H1 (cell line): ENCODE data around the gene SEZ6. TPM values are rescaled to one million over a fixed set of nuclear protein-coding genes. Genes with fewer than 3 reads are reported as not detected.

Experiments used
- CTCF ChIA-PET: fragments of 300-600 bp; sonication (Branson Sonifier 250); formaldehyde crosslinking; loops from one replicate; lab custom pipeline; 2021; ENCODE audit not compliant: partially characterized antibody; lab: Charles Lee
- POLR2A ChIA-PET: fragments of 300-600 bp; sonication (Branson Sonifier 250); formaldehyde crosslinking; loops from one replicate; lab custom pipeline; 2021; ENCODE audit warnings: inconsistent platforms; ENCODE audit not compliant: partially characterized antibody; lab: Charles Lee
- DNase-seq, 2 experiments: peaks; one replicate each; pipeline versions ENCODE4 v3.0.0 to v3.0.0-alpha.2; 2010 to 2022; ENCODE audit warnings: low spot score in 2 of 2, low read depth in 1 of 2, mixed read lengths in 1 of 2
- FAIRE-seq: peaks from 2 replicates; lab custom pipeline; 2011; peaks lifted over from hg19 to GRCh38; lab: Jason Lieb, UNC
- H2AFZ ChIP-seq: 2 replicates; pipeline ENCODE4 v1.8.1; 2012; ENCODE audit warnings: low read length, inconsistent platforms
- H2AK5ac ChIP-seq: 2 replicates; pipeline ENCODE4 v1.6.1; 2013; ENCODE audit warnings: low read depth, low read length
- H2BK120ac ChIP-seq: replicated peaks from 2 replicates; pipeline ENCODE3; 2013; ENCODE audit warnings: low read depth, low read length, inconsistent platforms
- H2BK12ac ChIP-seq: 2 replicates; pipeline ENCODE4 v1.6.1; 2013; ENCODE audit warnings: low read depth, low read length
- H2BK15ac ChIP-seq: 2 replicates; pipeline ENCODE4 v1.6.1; 2013; ENCODE audit warnings: low read length
- H2BK20ac ChIP-seq: 2 replicates; pipeline ENCODE4 v1.6.1; 2013; ENCODE audit warnings: low read length
- H2BK5ac ChIP-seq: 2 replicates; pipeline ENCODE4 v1.6.1; 2013; ENCODE audit warnings: low read depth, low read length
- H3K14ac ChIP-seq: 2 replicates; pipeline ENCODE4 v1.6.1; 2013; ENCODE audit warnings: inconsistent platforms; ENCODE audit not compliant: insufficient read length
- H3K18ac ChIP-seq: 2 replicates; pipeline ENCODE4 v1.6.1; 2013; ENCODE audit warnings: low read length; ENCODE audit errors: extremely low read depth
- H3K23ac ChIP-seq: 2 replicates; pipeline ENCODE4 v1.6.1; 2013; ENCODE audit warnings: inconsistent platforms; ENCODE audit not compliant: insufficient read length
- H3K23me2 ChIP-seq: 2 replicates; pipeline ENCODE4 v1.6.1; 2013; ENCODE audit warnings: low read depth, low read length
- H3K27ac ChIP-seq: 2 replicates; pipeline ENCODE4 v1.6.1; 2011; ENCODE audit warnings: low read depth, low read length, inconsistent platforms
- H3K27me3 ChIP-seq, 4 experiments: replicated peaks in 1 of 4; 1 replicate in 1 of 4; 2 replicates in 3 of 4; pipeline versions ENCODE4 v1.6.1 to v1.8.1; 2011 to 2013; ENCODE audit warnings: low read length in 3 of 4, mild to moderate bottlenecking in 3 of 4, inconsistent platforms in 2 of 4, mixed read lengths in 2 of 4, moderate library complexity in 1 of 4; ENCODE audit not compliant: control insufficient read depth in 3 of 4, insufficient read depth in 3 of 4; ENCODE audit errors: extremely low read depth in 1 of 4
- H3K36me3 ChIP-seq, 4 experiments: 2 replicates each; pipeline versions ENCODE4 v1.6.1 to v1.8.1; 2011 to 2013; ENCODE audit warnings: mild to moderate bottlenecking in 4 of 4, low read length in 3 of 4, moderate library complexity in 2 of 4, control low read depth in 1 of 4, inconsistent platforms in 1 of 4; ENCODE audit not compliant: insufficient read depth in 4 of 4, control insufficient read depth in 2 of 4
- H3K4ac ChIP-seq: replicated peaks from 2 replicates; pipeline ENCODE3; 2013; ENCODE audit warnings: low read length, low read depth, mixed read lengths, inconsistent platforms; ENCODE audit not compliant: insufficient read length
- H3K4me1 ChIP-seq, 4 experiments: replicated peaks in 1 of 4; 1 replicate in 1 of 4; 2 replicates in 3 of 4; pipeline versions ENCODE4 v1.6.1 to v1.8.1; 2011 to 2013; ENCODE audit warnings: low read length in 3 of 4, inconsistent platforms in 2 of 4, mixed read lengths in 1 of 4; ENCODE audit not compliant: insufficient read depth in 4 of 4, control insufficient read depth in 3 of 4
- H3K4me2 ChIP-seq, 2 experiments: 2 replicates each; pipeline versions ENCODE4 v1.6.1 to v1.8.1; 2011 to 2013; ENCODE audit warnings: low read depth in 2 of 2, low read length in 2 of 2, control low read depth in 1 of 2, inconsistent platforms in 1 of 2, mild to moderate bottlenecking in 1 of 2; ENCODE audit not compliant: insufficient read depth in 1 of 2
- H3K4me3 ChIP-seq, 4 experiments: fragments of 200-600, 300-600 bp in 1 of 4; sonication (generic), shearing (Covaris generic), sonication (Bioruptor Twin) in 1 of 4; 2 replicates each; pipeline versions ENCODE4 v1.5.1 to v1.8.1; 2011 to 2016; ENCODE audit warnings: low read length in 4 of 4, low read depth in 3 of 4, control low read depth in 2 of 4, inconsistent platforms in 2 of 4, mild to moderate bottlenecking in 2 of 4, mixed read lengths in 1 of 4, moderate library complexity in 1 of 4; ENCODE audit not compliant: insufficient read depth in 2 of 4; ENCODE audit errors: extremely low read depth in 1 of 4
- H3K56ac ChIP-seq: replicated peaks from 2 replicates; pipeline ENCODE3; 2013; ENCODE audit warnings: low read depth, mild to moderate bottlenecking, mixed read lengths, low read length, inconsistent platforms; ENCODE audit not compliant: insufficient read length
- H3K79me1 ChIP-seq: 2 replicates; pipeline ENCODE4 v1.6.1; 2013; ENCODE audit warnings: low read depth, low read length, control low read depth
- H3K79me2 ChIP-seq, 2 experiments: 2 replicates each; pipeline versions ENCODE4 v1.6.1 to v1.8.1; 2012 to 2013; ENCODE audit warnings: low read length in 2 of 2, mild to moderate bottlenecking in 2 of 2, inconsistent platforms in 1 of 2; ENCODE audit not compliant: insufficient read depth in 2 of 2, control insufficient read depth in 1 of 2
- H3K9ac ChIP-seq, 4 experiments: replicated peaks in 1 of 4; 1 replicate in 1 of 4; 2 replicates in 3 of 4; pipeline versions ENCODE4 v1.6.1 to v1.8.1; 2011 to 2013; ENCODE audit warnings: low read depth in 3 of 4, low read length in 3 of 4, control low read depth in 2 of 4, mild to moderate bottlenecking in 2 of 4, moderate library complexity in 2 of 4, inconsistent platforms in 1 of 4; ENCODE audit errors: extremely low read depth in 1 of 4
- H3K9me3 ChIP-seq, 2 experiments: 2 replicates each; pipeline versions ENCODE4 v1.6.1 to v1.8.1; 2012 to 2013; ENCODE audit warnings: mild to moderate bottlenecking in 2 of 2, moderate library complexity in 2 of 2, control low read depth in 1 of 2, inconsistent platforms in 1 of 2, low read depth in 1 of 2, low read length in 1 of 2, mixed read lengths in 1 of 2; ENCODE audit not compliant: insufficient read depth in 2 of 2
- H4K20me1 ChIP-seq, 2 experiments: replicated peaks in 1 of 2; 2 replicates each; pipeline versions ENCODE3 to v1.8.1; 2011 to 2013; ENCODE audit warnings: inconsistent platforms in 2 of 2, low read length in 2 of 2, mild to moderate bottlenecking in 1 of 2; ENCODE audit not compliant: insufficient read depth in 2 of 2, control insufficient read depth in 1 of 2
- H4K5ac ChIP-seq: 2 replicates; pipeline ENCODE4 v1.6.1; 2013; ENCODE audit warnings: low read length, low read depth, mixed read lengths, inconsistent platforms; ENCODE audit not compliant: insufficient read length
- H4K8ac ChIP-seq: 2 replicates; pipeline ENCODE4 v1.8.0; 2013; ENCODE audit warnings: mild to moderate bottlenecking, moderate library complexity, low read length, inconsistent platforms; ENCODE audit not compliant: insufficient read depth; ENCODE audit errors: extremely low read depth
- H4K91ac ChIP-seq: replicated peaks from 2 replicates; pipeline ENCODE3; 2013; ENCODE audit warnings: low read length, mixed read lengths, inconsistent platforms; ENCODE audit not compliant: insufficient read length
- CBX8 ChIP-seq: fragments of 300-800, 300-1000 bp; sonication (generic); IDR thresholded peaks from 2 replicates; pipeline ENCODE4 v1.7.1; 2016; ENCODE audit warnings: low read depth, low read length, borderline replicate concordance
- EGR1 ChIP-seq: IDR thresholded peaks from 2 replicates; pipeline ENCODE4 v1.6.1; 2011; ENCODE audit warnings: low read depth, low read length, borderline replicate concordance
- EP300 ChIP-seq, 2 experiments: IDR thresholded peaks; 1 replicate in 1 of 2; 2 replicates in 1 of 2; pipeline ENCODE4 v1.6.1; 2011 to 2012; ENCODE audit warnings: low read depth in 2 of 2, low read length in 2 of 2, mild to moderate bottlenecking in 2 of 2, borderline replicate concordance in 1 of 2, inconsistent platforms in 1 of 2, moderate library complexity in 1 of 2
- GTF2F1 ChIP-seq: IDR thresholded peaks from 2 replicates; pipeline ENCODE4 v1.6.1; 2012; ENCODE audit warnings: low read depth, low read length, improper control_type of control experiment, borderline replicate concordance
- JUN ChIP-seq: IDR thresholded peaks from 2 replicates; pipeline ENCODE4 v1.6.1; 2011; ENCODE audit warnings: low read depth, mild to moderate bottlenecking, improper control_type of control experiment, low read length
- NANOG ChIP-seq: IDR thresholded peaks from 2 replicates; pipeline ENCODE4 v1.6.1; 2011; ENCODE audit warnings: low read length, low read depth, mild to moderate bottlenecking, inconsistent platforms; ENCODE audit not compliant: insufficient read depth, poor library complexity, severe bottlenecking
- PHF8 ChIP-seq: fragments of 200-600 bp; sonication (generic); conservative IDR thresholded peaks from 2 replicates; pipeline ENCODE4 v1.7.1; 2012; ENCODE audit warnings: low read depth, mild to moderate bottlenecking, inconsistent platforms, low read length, moderate library complexity
- POLR2A ChIP-seq, 2 experiments: IDR thresholded peaks; 1 replicate in 1 of 2; 2 replicates in 1 of 2; pipeline ENCODE4 v1.6.1; 2011; ENCODE audit warnings: low read depth in 2 of 2, low read length in 2 of 2, mild to moderate bottlenecking in 2 of 2; ENCODE audit errors: control extremely low read depth in 1 of 2
- RBBP5 ChIP-seq: IDR thresholded peaks from 2 replicates; pipeline ENCODE4 v1.7.1; 2012; ENCODE audit warnings: low read depth, mild to moderate bottlenecking, inconsistent platforms, low read length, moderate library complexity, borderline replicate concordance
- SIN3A ChIP-seq, 2 experiments: IDR thresholded peaks in 1 of 2; conservative IDR thresholded peaks in 1 of 2; 2 replicates each; pipeline ENCODE4 v1.6.1; 2011 to 2012; ENCODE audit warnings: low read length in 2 of 2, improper control_type of control experiment in 1 of 2, low read depth in 1 of 2, mild to moderate bottlenecking in 1 of 2
- SUZ12 ChIP-seq: fragments of 200-600 bp; sonication (generic); IDR thresholded peaks from 2 replicates; pipeline ENCODE4 v1.6.1; 2012; ENCODE audit warnings: mild to moderate bottlenecking, inconsistent platforms, low read length, moderate library complexity, mixed read lengths
- YY1 ChIP-seq: IDR thresholded peaks from 2 replicates; pipeline ENCODE4 v1.6.1; 2011; ENCODE audit warnings: low read depth, mild to moderate bottlenecking, low read length
- WGBS, 2 experiments: shearing (Covaris generic) in 1 of 2; methylation state at CpG; one replicate each; pipeline versions ENCODE4 v1.1.6 to v1.1.7; 2013 to 2015; ENCODE audit warnings: low lambda C conversion rate in 2 of 2, mixed read lengths in 2 of 2, inconsistent platforms in 1 of 2, low coverage in 1 of 2, missing lambda C conversion rate in 1 of 2; ENCODE audit not compliant: insufficient replicate concordance in 2 of 2, insufficient coverage in 1 of 2, insufficient read length in 1 of 2; ENCODE audit errors: extremely low coverage in 1 of 2, missing lambda C conversion rate in 1 of 2; 5-methylcytosine and 5-hydroxymethylcytosine counted together
- polyA plus RNA-seq, 7 experiments: library from polyadenylated mRNA; depleted of rRNA in 3 of 7; stranded (reverse) in 5 of 7; unstranded in 2 of 7; fragments of >200 nt in 5 of 7; fragments of 200-250 nt in 2 of 7; gene quantifications; 1 replicate in 5 of 7; 2 replicates in 1 of 7; 4 replicates in 1 of 7; pipeline versions ENCODE4 v1.2.1 to v1.2.3, GENCODE V29; 2011 to 2013; ENCODE audit warnings: missing spikeins in 2 of 7, mixed read lengths in 2 of 7
- total RNA-seq: library from RNA; stranded (reverse); fragmentation: NEBNext Ultra II Directional; extraction: Animal tissue kit (Norgen Biotek cat#: 25700); gene quantifications from 2 replicates; pipeline ENCODE4 v1.2.1, GENCODE V29; 2021

The SEZ6 gene
- total and polyA plus RNA-seq, 2 of the 8 experiments (the other 6 are each of a cell fraction or from before 2014, with no cell fraction given): 6.9 to 16.1 TPM

GRCh38 chr17:28982131-28982793, 23.6 kb downstream of the SEZ6 start:
- peak overlapping the region; percentile 53 for H3K4ac ChIP-seq
- WGBS, 2 experiments: 92% methylated on average over 11 of the region's 11 CpGs; no CpG with 5 or more reads in 1 of the 2 experiments
- H4K91ac ChIP-seq: peak overlapping the region; percentile 93
- H3K18ac ChIP-seq: no peak overlapping the region
- H3K9ac ChIP-seq: no peak overlapping the region
- POLR2A ChIA-PET: interaction anchor here (4.7 kb wide), 1 partner anchor 13 kb away, joined by 20 read pairs; no protein-coding TSS in a partner anchor
- H2AK5ac ChIP-seq: 0 out of 2 replicates have a peak overlapping the region, but pooled peaks have one; percentile 32
- H2BK20ac ChIP-seq: no peak overlapping the region; the same call in 1 of the 2 replicates
- no peak overlapping the region for H3K56ac ChIP-seq
- no peaks in the 10 kb centered on the region for H3K27me3 ChIP-seq
- no peak overlapping the region for H4K8ac ChIP-seq
- H2BK5ac ChIP-seq: no peak overlapping the region
- H4K5ac ChIP-seq: no peak overlapping the region
- H3K9me3 ChIP-seq: no peaks in the 10 kb centered on the region
- peaks cover 14 to 18% (median 16%) of the 10 kb centered on the region in 4 experiments for H3K4me1 ChIP-seq
- no peak overlapping the region for H2BK120ac ChIP-seq
- no peak overlapping the region for H3K4me2 ChIP-seq
- FAIRE-seq: no peak
- H3K79me1 ChIP-seq: no peaks in the 10 kb centered on the region; the same call in 1 of the 2 replicates
- H3K79me2 ChIP-seq: no peaks in the 10 kb centered on the region
- no peak overlapping the region for H3K27ac ChIP-seq
- H3K23me2 ChIP-seq: no peaks in the 10 kb centered on the region; the same call in 1 of the 2 replicates
- H3K4me3 ChIP-seq: no peak overlapping the region
- no peaks in the 10 kb centered on the region for H4K20me1 ChIP-seq
- CTCF ChIA-PET: interaction anchor here (1.1 to 2.8 kb wide), 12 partner anchors 9 to 135 kb away, joined by 3 to 18 read pairs (median 6); no protein-coding TSS in a partner anchor
- peak overlapping the region; percentile 60; the same call in 1 of the 2 replicates for H2BK12ac ChIP-seq
- no peak overlapping the region for H3K14ac ChIP-seq
- no peak for DNase-seq
- H2AFZ ChIP-seq: no peak overlapping the region
- no peak overlapping the region for H3K23ac ChIP-seq
- no peak overlapping the region for H2BK15ac ChIP-seq
- no peaks in the 10 kb centered on the region for H3K36me3 ChIP-seq
- TF ChIP-seq NANOG (no peak), GTF2F1 (no peak), EGR1 (no peak), RBBP5 (no peak), CBX8 (no peak), EP300 (IDR thresholded peaks at IDR 0.05; ENCODE audit: borderline replicate concordance in 1 of 2, low read depth in 2 of 2, low read length in 2 of 2) (no peak), SUZ12 (no peak), JUN (no peak), SIN3A (conservative IDR thresholded peaks at IDR 0.05 in 1 of 2, IDR thresholded peaks at IDR 0.05 in 1 of 2; ENCODE audit: low read depth in 1 of 2, low read length in 2 of 2) (no peak), YY1 (no peak), PHF8 (no peak), POLR2A (IDR thresholded peaks at IDR 0.05; ENCODE audit: control extremely low read depth in 1 of 2, low read depth in 2 of 2, low read length in 2 of 2) (no peak)
